Peyer's patch (tissue), 4 donors: ENCODE data around the gene JAKMIP3. TPM values are rescaled to one million over a fixed set of nuclear protein-coding genes. Genes with fewer than 3 reads are reported as not detected.

ENCODE experiments used
- DNase-seq, 3 donors: peaks; one replicate each; pipeline ENCODE4 v3.0.0-alpha.2; 2017 to 2019
- H3K27ac ChIP-seq, 4 donors: fragments of 200-600 bp; sonication (generic); one replicate each; pipeline ENCODE4 v1.5.1; 2016 to 2019
- H3K27me3 ChIP-seq, 2 donors: fragments of 200-600 bp; sonication (generic); one replicate each; pipeline ENCODE4 v1.5.1; 2019
- H3K36me3 ChIP-seq, 3 donors: fragments of 200-600 bp; sonication (generic); one replicate each; pipeline ENCODE4 v1.5.1; 2016 to 2019
- H3K4me1 ChIP-seq, 4 donors: fragments of 200-600 bp; sonication (generic); one replicate each; pipeline ENCODE4 v1.5.1; 2016 to 2019
- H3K4me3 ChIP-seq, 4 donors: fragments of 200-600 bp; sonication (generic); 1 replicate in 3 of 4; 2 replicates in 1 of 4; pipeline ENCODE4 v1.5.1; 2016 to 2019; ENCODE audit warnings: mild to moderate bottlenecking in 1 of 4
- H3K9me3 ChIP-seq, 4 donors: fragments of 200-600 bp; sonication (generic); one replicate each; pipeline ENCODE4 v1.5.1; 2016 to 2019; ENCODE audit warnings: mild to moderate bottlenecking in 1 of 4
- POLR2A ChIP-seq, 2 donors: fragments of 450-650 bp; IDR thresholded peaks; one replicate each; pipeline ENCODE4 v1.5.1; 2017; ENCODE audit warnings: antibody characterized with exemption in 2 of 2, mild to moderate bottlenecking in 2 of 2, moderate library complexity in 2 of 2
- total RNA-seq, 4 donors: library from RNA; depleted of rRNA; stranded (reverse); fragments of >200 nt; gene quantifications; one replicate each; pipeline ENCODE4 v1.1.0, GENCODE V29; 2016
- TF ChIP-seq, protein P1 (sequence below), 6 experiments: fragments of 450-650 bp in 4 of 6; fragments of 200-600 bp in 2 of 6; sonication (generic) in 1 of 6; IDR thresholded peaks; one replicate each; pipeline ENCODE4 v1.5.1; 2017 to 2019; ENCODE audit warnings: antibody characterized with exemption in 6 of 6, mild to moderate bottlenecking in 3 of 6, moderate library complexity in 1 of 6

JAKMIP3 gene
- total RNA-seq, 4 donors from 2014 or later = 0.18 to 2.5 (median 0.23) TPM

DNA sequence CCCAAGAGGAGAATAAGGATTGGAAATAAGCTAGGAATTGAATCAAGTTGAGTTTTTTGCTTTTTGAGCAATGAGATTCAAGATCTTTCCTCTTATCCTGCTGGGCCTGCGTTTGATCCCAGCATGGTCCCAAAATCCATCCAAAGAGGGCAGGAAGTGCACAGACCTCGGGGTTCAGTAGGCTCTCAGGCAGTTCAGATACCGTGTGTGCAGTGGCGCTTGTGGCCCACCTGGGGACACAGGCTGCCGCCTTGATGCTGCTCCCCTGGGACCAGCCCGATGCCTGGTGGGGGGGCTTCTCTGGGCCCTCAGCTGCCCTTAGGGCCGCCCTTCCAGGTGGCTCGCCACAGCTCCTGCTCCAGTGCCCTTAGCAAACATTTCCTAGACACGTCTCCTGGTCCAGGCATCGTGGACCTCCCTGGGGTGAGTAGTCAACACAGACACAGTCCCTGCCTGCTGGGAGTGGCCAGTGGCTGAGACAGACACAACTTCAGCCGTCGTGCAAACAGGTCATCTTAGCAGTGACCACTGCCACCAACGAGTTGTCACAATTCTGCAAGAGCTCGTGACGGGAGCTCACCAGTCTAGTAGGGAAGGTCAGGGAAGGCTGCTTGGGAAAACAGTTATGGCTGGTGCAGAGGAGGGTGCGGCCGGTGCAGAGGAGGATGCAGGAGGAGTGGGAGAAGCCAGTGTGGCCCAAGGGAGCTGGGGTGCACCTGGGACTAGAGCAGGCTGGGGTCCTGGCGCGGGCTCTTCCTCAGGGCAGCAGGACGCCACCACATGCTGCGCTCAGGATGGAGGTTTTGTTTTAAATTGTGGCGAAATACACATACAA, 21.7 kb upstream of the JAKMIP3 start:
- Histone ChIP-seq H3K27me3 (no peaks in the 10 kb centered on the region), H3K4me1 (no peaks in the 10 kb centered on the region), H3K9me3 (no peaks in the 10 kb centered on the region), H3K36me3 (no peaks in the 10 kb centered on the region), H3K27ac (no peak overlapping the region), H3K4me3 (no peak overlapping the region)
- DNase-seq = no peak
- no peak for TF ChIP-seq POLR2A (IDR thresholded peaks at IDR 0.05)
- TF ChIP-seq, protein P1, sequence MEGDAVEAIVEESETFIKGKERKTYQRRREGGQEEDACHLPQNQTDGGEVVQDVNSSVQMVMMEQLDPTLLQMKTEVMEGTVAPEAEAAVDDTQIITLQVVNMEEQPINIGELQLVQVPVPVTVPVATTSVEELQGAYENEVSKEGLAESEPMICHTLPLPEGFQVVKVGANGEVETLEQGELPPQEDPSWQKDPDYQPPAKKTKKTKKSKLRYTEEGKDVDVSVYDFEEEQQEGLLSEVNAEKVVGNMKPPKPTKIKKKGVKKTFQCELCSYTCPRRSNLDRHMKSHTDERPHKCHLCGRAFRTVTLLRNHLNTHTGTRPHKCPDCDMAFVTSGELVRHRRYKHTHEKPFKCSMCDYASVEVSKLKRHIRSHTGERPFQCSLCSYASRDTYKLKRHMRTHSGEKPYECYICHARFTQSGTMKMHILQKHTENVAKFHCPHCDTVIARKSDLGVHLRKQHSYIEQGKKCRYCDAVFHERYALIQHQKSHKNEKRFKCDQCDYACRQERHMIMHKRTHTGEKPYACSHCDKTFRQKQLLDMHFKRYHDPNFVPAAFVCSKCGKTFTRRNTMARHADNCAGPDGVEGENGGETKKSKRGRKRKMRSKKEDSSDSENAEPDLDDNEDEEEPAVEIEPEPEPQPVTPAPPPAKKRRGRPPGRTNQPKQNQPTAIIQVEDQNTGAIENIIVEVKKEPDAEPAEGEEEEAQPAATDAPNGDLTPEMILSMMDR (IDR thresholded peaks at IDR 0.05) = no peak

DNA sequence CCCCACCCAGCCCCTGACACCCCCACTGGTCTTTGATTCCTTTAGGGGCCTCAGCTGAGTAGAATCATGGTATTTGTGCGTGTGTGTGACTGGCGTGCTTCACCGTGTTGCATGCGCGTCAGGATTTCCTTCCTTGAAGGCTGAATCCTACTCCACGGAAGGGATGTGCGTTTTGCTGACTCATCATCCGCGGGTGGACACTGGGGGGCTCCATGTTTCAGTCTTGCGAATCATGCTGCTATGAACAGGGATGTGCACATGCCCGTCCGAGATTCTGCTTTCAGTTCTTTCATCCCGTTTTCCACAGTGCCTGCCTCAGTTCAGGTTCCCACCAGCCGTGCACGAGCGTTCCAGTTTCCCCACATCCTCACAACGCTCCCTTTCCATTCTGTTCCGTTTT, 20.9 kb upstream of the JAKMIP3 start:
- Histone ChIP-seq H3K4me1 (no peaks in the 10 kb centered on the region), H3K4me3 (no peak overlapping the region), H3K9me3 (no peaks in the 10 kb centered on the region), H3K36me3 (no peaks in the 10 kb centered on the region), H3K27ac (no peak overlapping the region), H3K27me3 (no peaks in the 10 kb centered on the region)
- TF ChIP-seq POLR2A (IDR thresholded peaks at IDR 0.05) = no peak
- TF ChIP-seq, protein P1 (IDR thresholded peaks at IDR 0.05) = no peak
- DNase-seq = no peak

DNA sequence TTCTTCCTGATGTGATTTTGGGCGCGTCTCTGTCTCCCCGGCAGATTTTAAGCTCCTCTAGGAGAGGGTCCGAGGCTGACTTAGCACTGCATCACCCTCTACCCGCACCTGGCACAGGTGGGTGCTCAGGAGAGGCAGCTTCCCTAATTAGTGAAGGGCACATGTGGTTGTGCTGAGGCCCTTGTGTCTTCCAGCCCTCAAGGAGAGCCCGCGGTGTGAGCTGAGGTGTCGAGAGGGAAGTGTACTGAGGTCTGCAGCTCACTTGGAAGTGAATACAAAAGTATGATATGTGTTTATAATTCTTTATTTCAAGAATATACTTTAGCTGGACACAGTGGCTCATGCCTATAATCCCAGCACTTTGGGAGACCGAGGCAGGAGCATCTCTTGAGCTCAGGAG, 20.4 kb upstream of the JAKMIP3 start:
- no peak for DNase-seq

DNA sequence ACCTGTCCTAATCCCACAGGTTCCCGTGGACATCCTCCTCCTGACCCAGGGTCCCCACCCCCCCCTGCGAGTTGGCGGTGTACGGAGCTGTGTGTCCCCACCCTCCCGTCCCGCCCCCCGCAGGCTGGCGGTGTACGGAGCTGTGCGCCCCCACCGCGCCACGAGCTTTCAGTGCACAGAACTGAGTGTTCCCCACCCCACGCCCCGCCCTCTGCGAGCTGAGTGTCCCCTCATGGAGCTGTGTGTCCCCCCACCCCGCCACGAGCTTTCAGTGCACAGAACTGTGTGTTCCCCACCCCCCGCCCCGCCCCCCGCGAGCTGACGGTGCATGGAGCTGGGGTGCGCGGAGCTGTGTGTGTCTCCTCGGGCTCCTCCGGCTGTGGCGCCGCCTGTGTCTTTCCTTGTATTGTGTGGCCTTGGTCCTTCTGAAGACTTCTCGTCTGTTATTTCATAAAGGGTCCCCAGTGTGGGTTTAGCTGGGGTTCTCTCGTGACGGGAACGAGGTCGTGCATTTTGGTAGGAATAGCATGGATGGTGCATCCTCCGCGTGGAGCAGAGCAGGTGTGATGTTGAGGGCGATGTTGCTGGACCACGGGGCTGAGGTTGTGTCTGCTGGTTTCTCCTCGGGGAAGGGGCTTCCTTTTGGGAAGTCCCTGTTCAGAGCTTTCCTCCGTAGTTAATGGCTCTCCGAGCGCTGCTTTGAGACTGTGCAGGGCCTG, 18.0 kb upstream of the JAKMIP3 start:
- H3K9me3 ChIP-seq = peaks cover 0 to 16% (median 5%) of the 10 kb centered on the region in 4 donors
- DNase-seq = no peak
- no peak overlapping the region for H3K27ac ChIP-seq
- no peaks in the 10 kb centered on the region for H3K4me1 ChIP-seq
- H3K27me3 ChIP-seq = no peaks in the 10 kb centered on the region
- no peaks in the 10 kb centered on the region for H3K36me3 ChIP-seq
- no peak overlapping the region for H3K4me3 ChIP-seq
- no peak for TF ChIP-seq POLR2A (IDR thresholded peaks at IDR 0.05)
- TF ChIP-seq, protein P1 (IDR thresholded peaks at IDR 0.05) = no peak

More for the DNA sequence above, 20.4 kb upstream of the JAKMIP3 start:
- Histone ChIP-seq H3K27me3 (no peaks in the 10 kb centered on the region), H3K9me3 (no peaks in the 10 kb centered on the region), H3K4me1 (no peaks in the 10 kb centered on the region), H3K36me3 (no peaks in the 10 kb centered on the region), H3K27ac (no peak overlapping the region), H3K4me3 (no peak overlapping the region)
- no peak for TF ChIP-seq POLR2A (IDR thresholded peaks at IDR 0.05)
- TF ChIP-seq, protein P1 (IDR thresholded peaks at IDR 0.05) = no peak

DNA sequence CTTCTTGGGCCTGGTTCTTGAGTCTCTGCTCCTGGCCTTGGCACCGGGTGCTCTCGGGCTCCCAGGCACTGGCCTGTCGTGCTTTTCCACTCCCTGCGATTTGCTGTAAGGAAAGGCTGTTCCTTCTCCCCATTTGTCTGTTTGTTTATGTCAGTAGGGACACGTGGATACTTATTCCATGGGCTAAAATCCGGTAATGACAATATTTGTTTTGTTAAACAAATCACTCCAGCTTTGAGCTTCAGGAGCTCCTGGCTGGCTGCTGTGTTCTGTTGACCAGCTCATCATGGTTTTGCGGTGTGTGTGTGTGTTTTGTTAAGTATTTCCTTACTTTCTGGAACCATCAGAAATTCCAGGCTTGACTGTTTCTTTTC, 17.5 kb upstream of the JAKMIP3 start:
- no peak overlapping the region for H3K4me3 ChIP-seq
- TF ChIP-seq POLR2A (IDR thresholded peaks at IDR 0.05) = no peak
- TF ChIP-seq, protein P1 (IDR thresholded peaks at IDR 0.05) = no peak
- no peaks in the 10 kb centered on the region for H3K4me1 ChIP-seq
- no peaks in the 10 kb centered on the region for H3K27me3 ChIP-seq
- no peak for DNase-seq
- no peaks in the 10 kb centered on the region for H3K36me3 ChIP-seq
- peaks cover 0 to 20% (median 5%) of the 10 kb centered on the region in 4 donors for H3K9me3 ChIP-seq
- H3K27ac ChIP-seq = no peak overlapping the region
